Measurements from ENCODE around the gene KSR1.

GRCh38 chr17:27511168-27511883, 55.1 kb downstream of the KSR1 start:
- TF ChIP-seq POLR2AphosphoS5 (IDR thresholded peaks at IDR 0.05; ENCODE audit: borderline replicate concordance, low read depth, low read length) (no peak), EZH2 (IDR thresholded peaks at IDR 0.05) (no peak), FOXP2 (optimal IDR thresholded peaks at IDR 0.05; ENCODE audit: control extremely low read depth, extremely low read length, insufficient read depth) (no peak)
